Peyer's patch (tissue), 4 donors: Measurements from ENCODE around the gene CENPC. TPM values are rescaled to one million over a fixed set of nuclear protein-coding genes. Genes with fewer than 3 reads are reported as not detected.

ENCODE experiments used
- DNase-seq, 3 donors: peaks; one replicate each; pipeline ENCODE4 v3.0.0-alpha.2; 2017 to 2019
- H3K27ac ChIP-seq, 4 donors: fragments of 200-600 bp; sonication (generic); one replicate each; pipeline ENCODE4 v1.5.1; 2016 to 2019
- H3K27me3 ChIP-seq, 2 donors: fragments of 200-600 bp; sonication (generic); one replicate each; pipeline ENCODE4 v1.5.1; 2019
- H3K36me3 ChIP-seq, 3 donors: fragments of 200-600 bp; sonication (generic); one replicate each; pipeline ENCODE4 v1.5.1; 2016 to 2019
- H3K4me1 ChIP-seq, 4 donors: fragments of 200-600 bp; sonication (generic); one replicate each; pipeline ENCODE4 v1.5.1; 2016 to 2019
- H3K4me3 ChIP-seq, 4 donors: fragments of 200-600 bp; sonication (generic); 1 replicate in 3 of 4; 2 replicates in 1 of 4; pipeline ENCODE4 v1.5.1; 2016 to 2019; ENCODE audit warnings: mild to moderate bottlenecking in 1 of 4
- H3K9me3 ChIP-seq, 4 donors: fragments of 200-600 bp; sonication (generic); one replicate each; pipeline ENCODE4 v1.5.1; 2016 to 2019; ENCODE audit warnings: mild to moderate bottlenecking in 1 of 4
- CTCF ChIP-seq, 6 experiments: fragments of 450-650 bp in 4 of 6; fragments of 200-600 bp in 2 of 6; sonication (generic) in 1 of 6; IDR thresholded peaks; one replicate each; pipeline ENCODE4 v1.5.1; 2017 to 2019; ENCODE audit warnings: antibody characterized with exemption in 6 of 6, mild to moderate bottlenecking in 3 of 6, moderate library complexity in 1 of 6
- POLR2A ChIP-seq, 2 donors: fragments of 450-650 bp; IDR thresholded peaks; one replicate each; pipeline ENCODE4 v1.5.1; 2017; ENCODE audit warnings: antibody characterized with exemption in 2 of 2, mild to moderate bottlenecking in 2 of 2, moderate library complexity in 2 of 2
- total RNA-seq, 4 donors: library from RNA; depleted of rRNA; stranded (reverse); fragments of >200 nt; gene quantifications; one replicate each; pipeline ENCODE4 v1.1.0, GENCODE V29; 2016

Gene CENPC
- total RNA-seq, 4 donors from 2014 or later, result 26.3 to 99.0 (median 40.0) TPM

- Histone ChIP-seq H3K27me3 (no peaks in the 10 kb centered on the region), H3K27ac (no peak overlapping the region), H3K4me1 (no peaks in the 10 kb centered on the region), H3K9me3 (no peaks in the 10 kb centered on the region), H3K4me3 (no peak overlapping the region), H3K36me3 (peaks cover 0 to 17% (median 0%) of the 10 kb centered on the region in 3 donors)
- no peak for DNase-seq
- TF ChIP-seq POLR2A (IDR thresholded peaks at IDR 0.05), result no peak
- TF ChIP-seq CTCF (IDR thresholded peaks at IDR 0.05), result no peak
These were observed 23.1 kb downstream of the CENPC start for GRCh38 chr4:67522230-67522629.

GRCh38 chr4:67521506-67521905 is 23.8 kb downstream of the CENPC start:
- DNase-seq, result no peak
- Histone ChIP-seq H3K27ac (no peak overlapping the region), H3K27me3 (no peaks in the 10 kb centered on the region), H3K9me3 (no peaks in the 10 kb centered on the region), H3K36me3 (peaks cover 0 to 20% (median 0%) of the 10 kb centered on the region in 3 donors), H3K4me1 (no peaks in the 10 kb centered on the region), H3K4me3 (no peak overlapping the region)
- TF ChIP-seq CTCF (IDR thresholded peaks at IDR 0.05), result no peak
- TF ChIP-seq POLR2A (IDR thresholded peaks at IDR 0.05), result no peak

- Histone ChIP-seq H3K27ac (no peak overlapping the region), H3K9me3 (no peaks in the 10 kb centered on the region), H3K27me3 (no peaks in the 10 kb centered on the region), H3K36me3 (peaks cover 0 to 20% (median 0%) of the 10 kb centered on the region in 3 donors), H3K4me1 (no peaks in the 10 kb centered on the region), H3K4me3 (no peak overlapping the region)
- DNase-seq, result no peak
- TF ChIP-seq POLR2A (IDR thresholded peaks at IDR 0.05) (no peak), CTCF (IDR thresholded peaks at IDR 0.05) (no peak)
These were observed 25.2 kb downstream of the CENPC start for GRCh38 chr4:67520141-67520540.

- no peak for DNase-seq
- Histone ChIP-seq H3K27ac (no peak overlapping the region), H3K4me1 (no peaks in the 10 kb centered on the region), H3K9me3 (no peaks in the 10 kb centered on the region), H3K27me3 (no peaks in the 10 kb centered on the region), H3K4me3 (no peak overlapping the region), H3K36me3 (peaks cover 0 to 67% (median 0%) of the 10 kb centered on the region in 3 donors)
- no peak for TF ChIP-seq CTCF (IDR thresholded peaks at IDR 0.05)
These were observed 32.8 kb downstream of the CENPC start for GRCh38 chr4:67512501-67512900.

GRCh38 chr4:67500373-67500772 is 44.9 kb downstream of the CENPC start:
- Histone ChIP-seq H3K27me3 (no peaks in the 10 kb centered on the region), H3K36me3 (peaks cover 0 to 42% (median 0%) of the 10 kb centered on the region in 3 donors), H3K27ac (no peak overlapping the region), H3K4me3 (no peak overlapping the region), H3K4me1 (no peaks in the 10 kb centered on the region), H3K9me3 (no peaks in the 10 kb centered on the region)
- no peak for TF ChIP-seq CTCF (IDR thresholded peaks at IDR 0.05)
- no peak for TF ChIP-seq POLR2A (IDR thresholded peaks at IDR 0.05)
- no peak for DNase-seq

- Histone ChIP-seq H3K4me3 (no peak overlapping the region), H3K9me3 (no peaks in the 10 kb centered on the region), H3K36me3 (peaks cover 0 to 42% (median 0%) of the 10 kb centered on the region in 3 donors), H3K27ac (no peak overlapping the region), H3K27me3 (no peaks in the 10 kb centered on the region), H3K4me1 (no peaks in the 10 kb centered on the region)
- no peak for DNase-seq
- TF ChIP-seq POLR2A (IDR thresholded peaks at IDR 0.05) (no peak), CTCF (IDR thresholded peaks at IDR 0.05) (no peak)
These were observed 45.5 kb downstream of the CENPC start for GRCh38 chr4:67499799-67500198.
